Measurements from ENCODE around the gene ULK2. TPM values are rescaled to one million over a fixed set of nuclear protein-coding genes. Genes with fewer than 3 reads are reported as not detected.
"Not testable (repeated sequence)": the region's sequence is repeated elsewhere in the genome, so short reads cannot be mapped to it uniquely, and the experiment has no call there.

ULK2 gene
- total RNA-seq, result 11.2 and 13.6 TPM in 2 replicates

- intact Hi-C loops (cut with micrococcal nuclease), result loop anchor here (1.0 kb wide), 2 partner anchors 110 to 142 kb away; partner anchors contain the start of genes AKAP10 and SPECC1
Measured at GRCh38 chr17:19867329-19868078, at the start of gene ULK2. Gene ULK2 (minus strand): TSS chr17:19867936. CDS start chr17:19867417, 519 bp downstream.

- intact Hi-C loops (cut with micrococcal nuclease), result no loop called here
Measured at GRCh38 chr17:19915245-19915978, 47.7 kb upstream of the ULK2 start.

DNA sequence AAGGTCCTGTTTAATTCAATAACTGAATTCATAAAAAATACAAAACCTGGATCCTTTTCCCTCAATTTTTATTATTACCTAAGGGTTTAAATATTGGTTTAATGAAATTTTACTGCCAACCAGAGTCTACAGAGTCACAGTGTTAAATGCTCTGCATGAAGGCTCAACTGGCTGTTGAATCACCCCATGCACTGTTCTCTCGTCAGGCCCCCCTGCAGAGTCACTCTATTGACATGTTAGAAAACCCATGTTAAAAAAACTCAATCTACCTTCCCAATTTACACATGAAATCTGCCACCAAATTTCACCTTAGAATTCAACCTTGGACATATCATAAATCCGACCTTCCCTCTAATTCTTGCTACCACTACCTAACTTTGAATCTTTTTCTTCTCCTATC, 43.3 kb upstream of the ULK2 start:
- intact Hi-C loops (cut with micrococcal nuclease), result no loop called here

- intact Hi-C loops (cut with micrococcal nuclease), result no loop called here
Measured at GRCh38 chr17:19909139-19909538, 41.4 kb upstream of the ULK2 start.

- intact Hi-C loops (cut with micrococcal nuclease), result no loop called here
Measured at GRCh38 chr17:19905502-19905901, 37.8 kb upstream of the ULK2 start.

- intact Hi-C loops (cut with micrococcal nuclease), result no loop called here
Measured at GRCh38 chr17:19904924-19905323, 37.2 kb upstream of the ULK2 start.

DNA sequence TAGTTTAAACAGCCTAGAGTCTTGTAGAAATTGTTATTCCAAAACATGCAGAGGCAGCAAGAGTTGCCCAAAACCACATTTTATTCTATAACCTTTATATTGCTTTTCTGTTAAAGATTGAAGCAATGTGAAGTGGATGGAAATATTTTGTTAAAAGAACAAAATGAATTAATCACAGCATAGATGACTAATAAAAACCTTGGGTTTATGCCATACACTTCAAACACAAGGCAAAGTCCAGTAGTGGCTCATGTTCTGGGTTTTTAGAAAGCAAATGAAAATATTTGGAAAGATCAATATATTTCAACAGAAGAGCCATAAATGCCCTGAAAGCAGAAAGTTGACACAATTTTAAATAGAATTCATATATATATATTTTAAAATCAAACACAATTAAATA, 36.7 kb upstream of the ULK2 start:
- intact Hi-C loops (cut with micrococcal nuclease), result no loop called here

DNA sequence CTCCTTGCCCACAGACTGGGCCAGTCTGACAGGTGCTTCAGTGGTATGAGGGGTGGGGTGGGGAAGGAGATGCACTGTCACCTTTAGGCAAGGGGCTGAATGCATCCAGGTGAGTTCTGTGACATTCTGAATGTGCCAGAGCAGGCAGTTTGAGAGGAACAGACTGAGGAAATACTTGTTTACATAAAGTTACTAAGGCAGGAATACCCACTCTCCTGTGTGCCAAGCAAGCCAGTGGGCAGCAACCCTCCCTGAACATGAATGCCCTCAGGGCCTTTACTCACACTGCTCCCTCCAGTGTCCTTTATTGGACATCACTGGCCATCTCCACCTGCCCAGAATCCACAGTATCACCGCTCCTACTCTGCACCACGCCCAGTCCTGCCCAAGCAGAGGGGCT, 33.1 kb upstream of the ULK2 start:
- intact Hi-C loops (cut with micrococcal nuclease), result no loop called here

DNA sequence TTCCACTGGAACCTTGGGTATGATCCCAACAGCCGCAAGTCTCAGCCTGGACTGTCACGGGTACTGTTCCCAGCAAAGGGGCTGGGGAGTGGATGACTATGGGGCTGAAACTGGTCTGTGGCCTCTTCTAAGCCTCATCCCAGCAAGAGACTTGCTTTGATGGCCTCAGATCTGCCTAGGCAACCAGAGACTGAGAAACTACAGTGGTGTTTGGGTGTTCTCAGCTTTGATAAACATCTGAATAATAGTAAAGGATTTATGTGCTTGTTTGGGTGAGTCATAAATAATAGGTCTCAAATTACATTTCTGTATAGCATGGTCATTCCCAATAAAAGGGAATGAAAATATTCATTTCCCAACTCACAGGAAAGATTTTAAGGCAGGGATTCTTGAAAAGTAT, 30.2 kb upstream of the ULK2 start:
- intact Hi-C loops (cut with micrococcal nuclease), result no loop called here

DNA sequence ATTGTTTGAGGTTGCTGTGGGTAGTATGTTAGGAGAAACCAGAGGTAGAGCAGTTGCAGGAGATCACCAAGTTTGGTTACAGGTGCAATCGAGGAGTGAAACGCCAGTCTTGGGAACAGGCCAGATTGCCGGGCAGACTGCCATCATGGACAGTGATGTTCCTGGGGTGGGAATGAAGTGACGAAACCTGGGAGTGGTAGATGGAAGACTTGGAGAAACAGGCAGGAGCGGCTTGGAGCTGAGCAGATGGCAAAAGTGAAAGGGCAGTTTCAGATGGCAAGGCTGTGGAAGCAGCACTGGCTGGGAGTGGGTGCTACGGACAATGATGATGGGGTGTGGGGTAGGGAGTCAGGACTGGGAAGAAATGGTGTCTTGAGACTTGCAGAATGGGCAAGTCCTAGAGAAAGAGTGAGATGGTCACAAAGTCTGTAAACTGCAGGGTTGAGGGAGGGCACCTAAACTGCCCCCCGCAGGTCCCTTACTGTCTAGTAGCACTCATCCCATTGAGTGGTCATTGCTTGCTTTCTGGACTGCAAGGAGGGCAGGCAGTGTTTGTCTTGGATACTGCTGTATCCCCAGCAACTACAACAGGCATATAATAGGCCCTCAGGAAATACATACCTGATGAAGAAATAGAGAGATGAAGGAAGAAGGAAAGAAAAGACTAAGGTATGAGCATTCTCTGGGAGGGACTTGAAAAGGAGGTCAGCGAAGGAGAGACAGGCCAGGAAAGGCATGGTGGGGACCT, 29.5 kb upstream of the ULK2 start:
- intact Hi-C loops (cut with micrococcal nuclease), result no loop called here

DNA sequence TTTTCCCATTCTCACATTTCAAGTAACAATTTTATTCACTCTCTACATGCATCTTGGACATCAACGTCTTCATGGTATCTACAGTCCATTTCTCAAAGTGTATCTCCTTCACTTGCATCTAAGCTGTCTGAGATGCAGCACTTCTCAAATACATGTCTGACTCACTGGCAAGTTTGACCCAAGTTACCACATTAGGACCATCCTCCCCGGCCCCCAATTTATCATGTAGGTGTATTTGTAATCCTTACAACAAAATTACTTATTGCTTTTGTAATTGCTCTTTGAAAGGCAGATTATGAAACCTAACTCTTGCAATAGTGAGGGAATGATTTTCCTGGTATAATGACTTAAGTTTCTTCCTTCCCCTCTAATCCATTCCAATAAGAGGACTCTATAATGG, 28.9 kb upstream of the ULK2 start:
- intact Hi-C loops (cut with micrococcal nuclease), result no loop called here

GRCh38 chr17:19890554-19890953, 22.8 kb upstream of the ULK2 start:
- intact Hi-C loops (cut with micrococcal nuclease), result not testable (repeated sequence)

- intact Hi-C loops (cut with micrococcal nuclease), result not testable (repeated sequence)
Measured at GRCh38 chr17:19890001-19890400, 22.3 kb upstream of the ULK2 start.

DNA sequence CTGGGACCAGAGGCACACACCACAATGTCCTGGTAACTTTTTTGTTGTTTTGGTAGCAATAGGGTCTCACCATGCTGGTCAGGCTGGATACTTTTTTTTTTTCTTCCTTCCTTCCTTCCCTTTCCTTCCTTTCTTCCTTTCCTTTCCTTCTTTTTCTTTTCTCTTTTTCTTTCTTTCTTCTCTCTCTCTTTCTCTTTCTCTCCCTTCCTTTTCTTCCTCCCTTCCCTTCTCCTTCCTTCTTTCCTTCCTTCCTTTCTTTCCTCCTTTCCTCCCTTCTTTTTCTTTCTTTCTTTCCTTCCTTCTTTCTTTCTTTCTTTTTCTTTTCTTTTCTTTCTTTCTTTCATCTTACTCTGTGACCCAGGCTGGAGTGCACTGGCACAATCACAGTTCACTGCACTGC, 18.4 kb upstream of the ULK2 start:
- intact Hi-C loops (cut with micrococcal nuclease), result no loop called here

DNA sequence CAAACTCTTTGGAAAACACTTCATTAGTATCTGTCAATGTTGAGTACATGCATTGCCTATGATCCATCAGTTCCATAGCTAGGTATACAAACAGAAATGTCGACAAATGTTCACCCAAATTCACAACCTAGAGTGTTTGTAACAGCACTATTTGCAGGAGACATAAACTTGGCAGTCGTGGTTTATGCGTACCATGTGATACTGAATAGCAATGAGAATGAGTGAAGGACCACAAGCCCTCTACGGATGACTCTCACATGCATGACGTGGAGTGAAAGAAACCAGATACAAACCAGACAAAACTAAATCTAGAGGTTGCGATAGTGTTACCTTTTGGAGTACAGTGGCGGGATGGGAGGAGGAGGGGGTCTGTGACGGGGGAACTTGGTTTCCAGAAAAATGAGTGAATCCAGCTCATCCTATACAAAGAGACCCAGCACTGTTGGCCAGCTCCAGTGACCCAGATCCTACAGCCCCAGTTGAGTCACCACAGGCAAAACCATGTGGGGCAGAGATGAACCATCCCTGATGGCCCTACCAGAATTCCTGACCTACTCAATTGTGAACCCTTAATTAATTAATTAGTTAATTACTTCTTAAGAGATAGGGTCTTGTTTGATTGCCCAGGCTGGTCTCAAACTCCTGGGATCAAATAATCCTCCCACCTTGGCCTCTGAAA, 15.9 kb upstream of the ULK2 start:
- intact Hi-C loops (cut with micrococcal nuclease), result no loop called here

GRCh38 chr17:19880393-19880792, 12.7 kb upstream of the ULK2 start:
- intact Hi-C loops (cut with micrococcal nuclease), result no loop called here

GRCh38 chr17:19877364-19877945, 9.7 kb upstream of the ULK2 start:
- intact Hi-C loops (cut with micrococcal nuclease), result no loop called here

DNA sequence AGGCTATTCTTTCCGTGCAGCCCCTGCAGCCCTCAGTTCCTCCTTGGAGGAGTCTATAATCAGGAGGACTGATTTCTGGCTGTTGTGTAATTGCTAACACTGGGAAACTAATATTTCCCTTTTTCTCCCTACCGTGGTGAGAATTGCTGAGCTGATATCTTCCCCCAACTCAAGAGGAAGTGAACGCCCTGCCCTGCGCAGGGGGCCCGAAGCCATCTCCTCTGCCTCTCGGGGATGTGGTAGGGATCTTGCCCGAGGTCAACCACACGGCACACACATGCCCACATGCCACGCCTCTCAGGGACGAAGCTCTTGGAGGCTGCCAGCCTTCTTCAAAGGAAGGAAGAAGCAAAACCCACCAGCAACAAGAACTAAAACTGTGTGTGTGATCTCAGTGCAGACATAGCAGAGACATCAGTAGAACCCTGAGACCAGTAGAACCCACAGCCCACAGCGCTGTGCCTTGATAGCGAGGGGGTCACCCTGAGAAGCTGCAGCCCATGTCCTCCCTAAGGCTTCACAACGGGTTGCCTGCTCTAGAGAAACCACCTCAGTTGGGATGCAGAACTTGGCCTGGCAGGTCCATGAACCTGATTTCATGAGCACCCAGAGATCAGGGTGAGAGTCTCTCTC, 8.9 kb upstream of the ULK2 start:
- intact Hi-C loops (cut with micrococcal nuclease), result no loop called here

DNA sequence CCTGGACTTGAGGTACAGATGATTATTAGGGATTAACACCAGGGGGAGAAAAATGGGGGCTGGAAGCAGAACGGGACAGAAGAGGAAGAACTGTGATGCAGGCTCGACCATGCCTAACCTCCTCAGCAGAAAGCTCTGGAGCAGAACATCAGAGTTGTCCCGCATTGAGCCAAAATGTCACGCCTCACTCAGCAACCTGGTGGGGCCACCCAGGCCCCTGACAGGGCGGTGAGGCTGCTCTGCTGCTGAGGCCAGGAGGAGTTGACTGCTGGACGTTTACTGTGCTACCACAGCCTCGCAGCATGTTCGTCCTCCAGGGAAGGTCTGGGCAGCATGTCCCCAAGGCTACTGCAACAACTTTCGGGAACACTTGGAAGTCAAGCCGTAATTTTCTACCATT, 6.5 kb upstream of the ULK2 start:
- intact Hi-C loops (cut with micrococcal nuclease), result no loop called here

GRCh38 chr17:19873346-19873745, 5.6 kb upstream of the ULK2 start:
- intact Hi-C loops (cut with micrococcal nuclease), result loop anchor here (2.0 kb wide), 1 partner anchor 225 kb away; the partner anchor contains the start of gene ALDH3A2

DNA sequence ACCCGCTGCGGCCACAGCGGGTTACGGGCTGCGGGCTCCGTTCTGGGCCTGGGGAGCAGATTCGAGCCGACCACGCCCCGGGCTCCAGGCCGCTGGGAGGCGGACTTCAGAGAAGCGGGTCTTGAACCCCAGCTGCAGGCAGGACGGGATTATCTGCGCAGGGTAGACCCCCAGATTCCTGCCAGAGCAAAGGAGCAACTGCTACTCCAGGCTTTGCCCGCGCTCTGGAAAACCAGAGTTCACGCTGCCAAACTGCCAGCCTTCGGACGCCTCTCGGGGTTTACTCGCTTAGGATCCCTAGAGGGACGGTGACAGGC, 301 bp upstream of the ULK2 start:
- intact Hi-C loops (cut with micrococcal nuclease), result no loop called here

Data from T-helper 1 cell treated with Interleukin-12 subunit alpha and Interleukin-12 subunit beta and Interleukin-4 antibody, amounts not matched to agents 30 ng/mL and 1 ng/mL, for 36 hours (primary cell).